T-helper 1 cell treated with Interleukin-12 subunit alpha and Interleukin-12 subunit beta and Interleukin-4 antibody, amounts not matched to agents 30 μg/mL and 1 μg/mL, for 36 hours (primary cell): Measurements from ENCODE around the gene AOC3.
"Not testable (repeated sequence)": the region's sequence is repeated elsewhere in the genome, so short reads cannot be mapped to it uniquely, and the experiment has no call there.

ENCODE experiments used
- H3K27ac Mint-ChIP-seq: one replicate; pipeline ENCODE4 v1.8.0; 2021; ENCODE audit warnings: mild to moderate bottlenecking, mixed read lengths
- H3K27me3 Mint-ChIP-seq: one replicate; pipeline ENCODE4 v1.8.0; 2021; ENCODE audit warnings: low read depth, mixed read lengths
- H3K36me3 Mint-ChIP-seq: one replicate; pipeline ENCODE4 v1.8.0; 2021; ENCODE audit warnings: low read depth, mixed read lengths
- H3K4me1 Mint-ChIP-seq: one replicate; pipeline ENCODE4 v1.8.0; 2021; ENCODE audit warnings: low read depth, mixed read lengths
- H3K4me3 Mint-ChIP-seq: one replicate; pipeline ENCODE4 v1.8.0; 2021; ENCODE audit warnings: mild to moderate bottlenecking, moderate library complexity, mixed read lengths
- H3K9me3 Mint-ChIP-seq: one replicate; pipeline ENCODE4 v1.8.0; 2021; ENCODE audit warnings: mixed read lengths

Gene AOC3

DNA sequence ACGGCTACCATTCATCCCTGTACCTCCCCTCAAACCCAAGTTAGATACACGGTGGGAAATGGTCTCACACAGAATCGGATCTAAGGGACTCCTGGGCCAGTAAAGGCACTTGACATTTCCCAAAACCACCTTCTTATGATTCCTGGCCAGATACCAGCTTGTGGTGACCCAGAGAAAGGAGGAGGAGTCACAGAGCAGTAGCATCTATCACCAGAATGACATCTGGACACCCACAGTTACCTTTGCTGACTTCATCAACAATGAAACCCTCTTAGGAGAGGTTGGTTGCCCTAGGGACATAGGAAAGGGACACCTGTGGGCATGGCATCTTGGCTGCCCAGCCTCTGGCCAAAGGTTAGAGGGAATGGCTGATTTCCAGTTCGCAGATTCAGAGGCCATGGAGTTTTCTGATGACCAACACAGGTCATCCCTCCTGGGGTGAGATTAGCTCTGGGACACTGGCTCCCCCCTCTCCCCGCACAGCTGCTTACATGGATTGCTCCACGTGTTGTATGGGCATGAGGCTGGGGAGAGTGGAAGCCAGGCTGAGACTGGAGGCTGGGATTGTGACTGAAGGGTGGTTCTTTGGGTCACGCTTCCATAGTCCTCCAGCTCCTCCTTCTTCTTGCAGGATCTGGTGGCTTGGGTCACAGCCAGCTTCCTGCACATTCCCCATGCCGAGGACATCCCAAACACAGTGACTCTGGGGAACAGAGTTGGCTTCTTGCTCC lies 1.4 kb upstream of the AOC3 start:
- H3K36me3 Mint-ChIP-seq, result peaks cover 8% of the 10 kb centered on the region
- H3K27ac Mint-ChIP-seq, result no peak overlapping the region
- H3K9me3 Mint-ChIP-seq, result no peaks in the 10 kb centered on the region
- H3K27me3 Mint-ChIP-seq, result no peaks in the 10 kb centered on the region
- no peak overlapping the region for H3K4me3 Mint-ChIP-seq
- H3K4me1 Mint-ChIP-seq, result peaks cover 4% of the 10 kb centered on the region

DNA sequence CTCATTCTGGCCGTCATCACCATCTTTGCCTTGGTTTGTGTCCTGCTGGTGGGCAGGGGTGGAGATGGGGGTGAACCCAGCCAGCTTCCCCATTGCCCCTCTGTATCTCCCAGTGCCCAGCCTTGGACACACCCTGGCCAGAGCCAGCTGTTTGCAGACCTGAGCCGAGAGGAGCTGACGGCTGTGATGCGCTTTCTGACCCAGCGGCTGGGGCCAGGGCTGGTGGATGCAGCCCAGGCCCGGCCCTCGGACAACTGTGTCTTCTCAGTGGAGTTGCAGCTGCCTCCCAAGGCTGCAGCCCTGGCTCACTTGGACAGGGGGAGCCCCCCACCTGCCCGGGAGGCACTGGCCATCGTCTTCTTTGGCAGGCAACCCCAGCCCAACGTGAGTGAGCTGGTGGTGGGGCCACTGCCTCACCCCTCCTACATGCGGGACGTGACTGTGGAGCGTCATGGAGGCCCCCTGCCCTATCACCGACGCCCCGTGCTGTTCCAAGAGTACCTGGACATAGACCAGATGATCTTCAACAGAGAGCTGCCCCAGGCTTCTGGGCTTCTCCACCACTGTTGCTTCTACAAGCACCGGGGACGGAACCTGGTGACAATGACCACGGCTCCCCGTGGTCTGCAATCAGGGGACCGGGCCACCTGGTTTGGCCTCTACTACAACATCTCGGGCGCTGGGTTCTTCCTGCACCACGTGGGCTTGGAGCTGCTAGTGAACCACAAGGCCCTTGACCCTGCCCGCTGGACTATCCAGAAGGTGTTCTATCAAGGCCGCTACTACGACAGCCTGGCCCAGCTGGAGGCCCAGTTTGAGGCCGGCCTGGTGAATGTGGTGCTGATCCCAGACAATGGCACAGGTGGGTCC lies 607 bp downstream of the AOC3 start:
- H3K4me3 Mint-ChIP-seq, H3K4me1 Mint-ChIP-seq, H3K36me3 Mint-ChIP-seq, H3K27me3 Mint-ChIP-seq, H3K9me3 Mint-ChIP-seq, H3K27ac Mint-ChIP-seq: not testable (repeated sequence)

DNA sequence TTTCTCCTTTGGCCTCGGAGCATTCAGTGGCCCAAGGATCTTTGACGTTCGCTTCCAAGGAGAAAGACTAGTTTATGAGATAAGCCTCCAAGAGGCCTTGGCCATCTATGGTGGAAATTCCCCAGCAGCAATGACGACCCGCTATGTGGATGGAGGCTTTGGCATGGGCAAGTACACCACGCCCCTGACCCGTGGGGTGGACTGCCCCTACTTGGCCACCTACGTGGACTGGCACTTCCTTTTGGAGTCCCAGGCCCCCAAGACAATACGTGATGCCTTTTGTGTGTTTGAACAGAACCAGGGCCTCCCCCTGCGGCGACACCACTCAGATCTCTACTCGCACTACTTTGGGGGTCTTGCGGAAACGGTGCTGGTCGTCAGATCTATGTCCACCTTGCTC lies 1.4 kb downstream of the AOC3 start:
- Mint-ChIP-seq H3K27ac (no peak overlapping the region), H3K9me3 (no peaks in the 10 kb centered on the region), H3K36me3 (no peaks in the 10 kb centered on the region), H3K27me3 (no peaks in the 10 kb centered on the region), H3K4me1 (no peaks in the 10 kb centered on the region), H3K4me3 (no peak overlapping the region)

DNA sequence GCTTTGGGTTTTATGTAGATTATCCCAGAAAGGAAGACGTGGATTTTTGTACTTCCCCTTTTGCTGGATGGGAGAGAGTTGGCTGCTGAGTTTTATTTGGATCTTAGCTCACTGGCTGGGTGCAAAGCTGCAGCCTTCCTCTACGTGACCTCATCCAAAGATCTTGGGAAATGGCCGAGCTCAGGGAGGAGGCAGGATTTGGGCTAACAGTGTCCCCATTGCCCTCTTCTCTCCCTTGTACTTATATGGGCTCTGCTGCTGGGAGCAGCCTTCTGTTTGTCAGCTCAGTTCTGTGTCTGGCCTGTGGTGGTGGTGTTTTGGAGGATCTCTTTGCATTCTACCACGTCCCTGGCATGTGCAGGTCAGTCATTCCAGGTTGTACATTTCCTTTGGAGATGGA lies 2.0 kb downstream of the AOC3 start:
- Mint-ChIP-seq H3K4me3 (no peak overlapping the region), H3K36me3 (no peaks in the 10 kb centered on the region), H3K27me3 (no peaks in the 10 kb centered on the region), H3K9me3 (no peaks in the 10 kb centered on the region), H3K4me1 (no peaks in the 10 kb centered on the region), H3K27ac (peak overlapping the region; percentile 32)

DNA sequence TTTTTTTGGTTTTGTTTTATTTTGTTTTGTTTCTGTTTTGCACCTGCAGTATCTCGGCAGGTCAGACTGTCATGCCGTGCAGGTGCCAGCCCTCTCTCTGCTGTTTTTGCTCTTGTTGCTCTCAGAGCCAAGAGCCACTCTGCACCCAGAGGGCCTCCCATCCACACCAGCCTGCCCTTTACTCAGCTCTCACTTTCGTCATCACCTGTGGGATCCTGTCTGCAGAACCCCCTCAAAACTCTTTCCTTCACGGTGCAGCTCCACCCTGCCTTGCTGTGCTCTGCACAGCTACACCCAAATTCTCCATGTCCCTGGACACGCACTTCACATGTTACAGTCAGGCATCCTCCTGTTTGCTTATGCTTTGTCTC lies 2.6 kb downstream of the AOC3 start:
- no peaks in the 10 kb centered on the region for H3K36me3 Mint-ChIP-seq
- H3K4me1 Mint-ChIP-seq, result no peaks in the 10 kb centered on the region
- H3K27ac Mint-ChIP-seq, result no peak overlapping the region
- no peak overlapping the region for H3K4me3 Mint-ChIP-seq
- H3K9me3 Mint-ChIP-seq, result no peaks in the 10 kb centered on the region
- no peaks in the 10 kb centered on the region for H3K27me3 Mint-ChIP-seq

DNA sequence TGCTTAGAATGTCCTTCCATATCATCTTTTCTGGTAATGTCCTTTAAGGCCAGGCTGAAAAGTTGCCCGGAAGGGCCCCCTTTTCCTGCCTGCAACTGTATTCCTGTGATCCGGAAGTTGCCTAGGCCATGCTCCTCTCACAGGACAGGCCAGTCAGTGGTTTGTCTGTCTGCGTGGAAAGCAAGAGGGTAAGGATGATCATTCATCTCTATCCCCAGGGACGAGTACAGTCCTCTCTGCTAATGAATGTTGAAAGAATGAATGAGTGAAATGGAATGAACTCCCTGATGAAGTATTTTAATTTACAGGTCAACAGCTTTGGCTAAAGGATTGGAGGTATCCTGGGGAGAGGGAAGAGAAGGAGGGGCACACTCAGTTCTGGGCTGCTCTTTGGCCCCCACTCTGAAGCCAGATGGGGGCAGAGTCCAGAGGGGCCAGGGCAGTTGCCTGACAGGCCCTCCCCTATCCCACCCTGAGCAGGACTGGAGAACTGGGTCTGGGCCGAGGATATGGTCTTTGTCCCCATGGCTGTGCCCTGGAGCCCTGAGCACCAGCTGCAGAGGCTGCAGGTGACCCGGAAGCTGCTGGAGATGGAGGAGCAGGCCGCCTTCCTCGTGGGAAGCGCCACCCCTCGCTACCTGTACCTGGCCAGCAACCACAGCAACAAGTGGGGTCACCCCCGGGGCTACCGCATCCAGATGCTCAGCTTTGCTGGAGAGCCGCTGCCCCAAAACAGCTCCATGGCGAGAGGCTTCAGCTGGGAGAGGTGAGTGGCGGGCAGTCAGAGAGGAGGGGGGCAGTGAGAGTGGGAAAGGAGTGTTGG lies 3.2 kb downstream of the AOC3 start:
- H3K27ac Mint-ChIP-seq, result no peak overlapping the region
- H3K4me3 Mint-ChIP-seq, result no peak overlapping the region
- H3K36me3 Mint-ChIP-seq, result no peaks in the 10 kb centered on the region

DNA sequence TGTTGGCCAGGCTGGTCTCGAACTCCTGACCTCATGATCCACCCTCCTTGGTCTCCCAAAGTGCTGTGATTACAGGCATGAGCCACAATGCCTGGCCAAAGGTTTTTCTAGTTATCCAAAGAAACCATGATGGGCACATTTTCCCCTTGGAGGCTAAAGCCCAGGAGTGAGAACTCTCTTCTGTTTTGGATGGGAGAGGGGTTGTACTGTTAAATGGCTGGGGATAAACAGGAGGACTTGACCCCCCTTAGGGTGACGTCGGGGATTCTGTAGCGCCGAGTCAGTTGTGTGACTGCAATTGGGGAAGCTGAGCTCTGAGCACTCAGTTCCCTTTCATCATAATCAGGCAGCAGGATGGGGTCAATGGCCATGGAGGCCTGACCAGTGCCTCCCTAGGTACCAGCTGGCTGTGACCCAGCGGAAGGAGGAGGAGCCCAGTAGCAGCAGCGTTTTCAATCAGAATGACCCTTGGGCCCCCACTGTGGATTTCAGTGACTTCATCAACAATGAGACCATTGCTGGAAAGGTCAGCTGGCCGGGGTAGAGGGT lies 4.1 kb downstream of the AOC3 start:
- Mint-ChIP-seq H3K27me3 (no peaks in the 10 kb centered on the region), H3K4me1 (no peaks in the 10 kb centered on the region), H3K4me3 (no peak overlapping the region), H3K36me3 (no peaks in the 10 kb centered on the region), H3K9me3 (no peaks in the 10 kb centered on the region), H3K27ac (no peak overlapping the region)

More for the DNA sequence above, 3.2 kb downstream of the AOC3 start:
- Mint-ChIP-seq H3K27me3 (no peaks in the 10 kb centered on the region), H3K9me3 (no peaks in the 10 kb centered on the region), H3K4me1 (no peaks in the 10 kb centered on the region)

DNA sequence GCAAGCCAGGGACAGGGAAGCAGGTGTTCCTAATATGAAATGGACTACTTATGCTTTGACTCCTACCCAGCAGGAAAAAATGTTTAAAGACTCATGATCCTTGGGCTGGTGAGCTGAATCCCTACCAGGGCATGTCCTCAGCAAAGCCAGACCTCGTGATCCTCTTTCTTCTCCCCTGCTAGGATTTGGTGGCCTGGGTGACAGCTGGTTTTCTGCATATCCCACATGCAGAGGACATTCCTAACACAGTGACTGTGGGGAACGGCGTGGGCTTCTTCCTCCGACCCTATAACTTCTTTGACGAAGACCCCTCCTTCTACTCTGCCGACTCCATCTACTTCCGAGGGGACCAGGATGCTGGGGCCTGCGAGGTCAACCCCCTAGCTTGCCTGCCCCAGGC lies 5.1 kb downstream of the AOC3 start:
- not testable (repeated sequence) for H3K9me3 Mint-ChIP-seq, H3K36me3 Mint-ChIP-seq, H3K27me3 Mint-ChIP-seq

DNA sequence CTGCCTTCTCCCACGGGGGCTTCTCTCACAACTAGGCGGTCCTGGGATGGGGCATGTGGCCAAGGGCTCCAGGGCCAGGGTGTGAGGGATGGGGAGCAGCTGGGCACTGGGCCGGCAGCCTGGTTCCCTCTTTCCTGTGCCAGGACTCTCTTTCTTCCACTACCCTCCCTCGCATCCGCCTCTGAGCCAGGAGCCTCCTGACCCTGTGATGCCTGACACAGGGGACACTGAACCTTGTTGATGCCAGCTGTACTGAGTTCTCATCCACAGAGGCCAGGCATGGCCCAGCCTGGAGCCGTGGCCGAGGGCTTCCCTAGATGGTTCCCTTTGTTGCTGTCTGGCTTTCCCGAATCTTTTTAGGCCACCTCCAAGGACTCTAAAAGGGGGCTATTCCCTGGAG lies 5.5 kb downstream of the AOC3 start:
- H3K27ac Mint-ChIP-seq, H3K9me3 Mint-ChIP-seq, H3K36me3 Mint-ChIP-seq, H3K27me3 Mint-ChIP-seq, H3K4me1 Mint-ChIP-seq, H3K4me3 Mint-ChIP-seq: not testable (repeated sequence)

More for the DNA sequence above, 5.1 kb downstream of the AOC3 start:
- H3K4me1 Mint-ChIP-seq, H3K4me3 Mint-ChIP-seq, H3K27ac Mint-ChIP-seq: not testable (repeated sequence)

DNA sequence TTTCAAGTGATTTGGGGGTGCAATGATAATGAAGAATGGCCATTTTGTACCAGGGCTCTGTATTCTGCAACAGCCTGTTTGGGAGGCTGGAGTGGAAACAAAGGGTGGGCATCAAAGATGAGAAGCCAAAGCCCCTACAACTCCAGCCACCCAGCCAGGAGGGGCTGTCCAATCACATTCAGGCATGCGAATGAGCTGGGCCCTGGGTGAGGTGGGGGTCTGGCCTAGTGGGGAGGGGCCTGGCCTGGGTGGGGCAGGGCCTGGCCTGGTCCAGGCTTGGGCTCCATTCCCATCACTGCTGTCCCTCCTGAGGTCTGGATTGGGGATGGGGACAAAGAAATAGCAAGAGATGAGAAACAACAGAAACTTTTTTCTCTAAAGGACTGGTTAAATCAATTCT lies 6.4 kb downstream of the AOC3 start:
- no peaks in the 10 kb centered on the region for H3K36me3 Mint-ChIP-seq
- no peaks in the 10 kb centered on the region for H3K9me3 Mint-ChIP-seq
- H3K4me3 Mint-ChIP-seq, result no peak overlapping the region
- no peaks in the 10 kb centered on the region for H3K4me1 Mint-ChIP-seq
- no peak overlapping the region for H3K27ac Mint-ChIP-seq
- H3K27me3 Mint-ChIP-seq, result no peaks in the 10 kb centered on the region

DNA sequence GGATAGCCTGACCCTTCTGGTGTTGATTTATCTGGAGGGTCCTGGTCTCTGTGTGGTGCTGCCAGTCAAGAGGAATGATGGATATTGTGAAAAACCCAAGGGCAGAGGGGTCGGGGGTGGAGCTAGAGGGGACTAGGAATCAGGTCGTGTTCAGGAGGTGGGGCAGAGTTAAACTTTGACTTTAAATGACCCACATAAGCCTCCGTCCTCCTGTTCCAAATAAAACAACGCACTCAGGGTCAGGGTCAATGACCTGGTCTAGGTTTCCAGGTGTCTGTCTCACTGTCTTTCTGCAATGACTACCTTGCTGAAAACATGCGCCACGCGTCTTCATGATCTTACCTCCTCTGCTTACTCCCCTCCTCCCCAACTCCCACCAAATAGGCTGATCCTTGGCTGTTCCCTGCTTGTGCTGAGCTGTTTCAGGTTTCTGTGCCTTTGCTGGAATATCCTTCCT lies 14.7 kb downstream of the AOC3 start:
- H3K4me3 Mint-ChIP-seq, result no peak overlapping the region

DNA sequence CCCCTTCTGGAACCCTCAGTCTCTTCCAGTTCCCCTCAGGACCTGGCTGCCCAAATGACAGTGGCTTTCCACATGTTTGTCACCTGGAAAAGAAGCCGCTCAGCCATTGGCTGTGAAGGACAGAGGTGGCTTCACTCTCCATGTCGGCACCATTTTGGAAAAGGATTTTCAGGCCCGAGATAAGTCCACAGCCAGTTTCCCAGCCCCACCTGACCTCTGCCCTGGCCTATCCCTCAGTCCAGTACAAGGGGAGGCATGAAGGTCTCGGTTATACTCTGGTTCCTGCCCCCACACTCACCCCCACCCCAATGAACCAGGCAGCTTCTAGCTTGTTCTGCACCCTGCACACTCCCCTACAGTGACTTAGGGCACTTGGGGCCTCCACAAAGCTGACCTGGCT lies 15.2 kb downstream of the AOC3 start:
- Mint-ChIP-seq H3K4me3 (no peak overlapping the region), H3K36me3 (no peaks in the 10 kb centered on the region), H3K4me1 (no peaks in the 10 kb centered on the region), H3K9me3 (no peaks in the 10 kb centered on the region), H3K27me3 (no peaks in the 10 kb centered on the region), H3K27ac (no peak overlapping the region)

More for the DNA sequence above, 14.7 kb downstream of the AOC3 start:
- H3K9me3 Mint-ChIP-seq, result no peaks in the 10 kb centered on the region
- H3K4me1 Mint-ChIP-seq, result no peaks in the 10 kb centered on the region
- no peaks in the 10 kb centered on the region for H3K36me3 Mint-ChIP-seq
- no peaks in the 10 kb centered on the region for H3K27me3 Mint-ChIP-seq
- no peak overlapping the region for H3K27ac Mint-ChIP-seq

DNA sequence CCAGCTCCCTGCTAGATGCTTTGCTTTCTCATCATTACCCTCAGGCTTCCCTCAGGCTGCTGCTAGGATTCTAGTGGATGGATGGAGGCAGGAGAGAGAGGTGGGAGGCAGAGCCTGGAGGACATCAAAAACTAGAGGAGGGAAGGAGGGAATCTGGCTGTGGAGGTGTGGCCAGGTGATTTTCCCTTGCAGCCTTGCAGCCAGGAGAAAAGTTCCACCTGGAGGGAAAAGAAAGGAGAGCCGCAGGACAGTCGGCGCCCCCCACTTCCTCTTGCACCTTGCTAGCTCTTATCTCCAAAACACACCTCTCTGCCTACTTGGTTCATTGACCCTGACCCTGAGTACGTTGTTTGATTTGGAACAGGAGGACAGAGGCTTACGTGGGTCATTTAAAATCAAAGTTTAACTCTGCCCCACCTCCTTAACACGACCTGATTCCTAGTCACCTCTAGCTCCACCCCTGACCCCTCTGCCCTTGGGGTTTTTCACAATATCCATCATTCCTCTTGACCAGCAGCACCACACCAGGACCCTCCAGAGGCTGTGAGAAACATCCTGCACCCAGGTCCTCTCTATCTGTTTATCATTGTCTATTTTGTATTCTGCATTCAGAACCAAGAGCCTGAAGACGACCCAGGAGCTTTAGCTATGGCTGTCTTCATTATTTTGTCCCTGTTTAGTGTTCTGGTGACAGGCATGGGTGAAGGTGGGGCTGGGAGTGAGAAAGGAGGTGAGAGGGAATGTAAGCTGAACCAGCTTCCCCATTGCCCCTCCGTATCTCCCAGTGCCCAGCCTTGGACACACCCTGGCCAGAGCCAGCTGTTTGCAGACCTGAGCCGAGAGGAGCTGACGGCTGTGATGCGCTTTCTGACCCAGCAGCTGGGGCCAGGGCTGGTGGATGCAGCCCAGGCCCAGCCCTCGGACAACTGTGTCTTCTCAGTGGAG lies 15.9 kb downstream of the AOC3 start:
- no peaks in the 10 kb centered on the region for H3K36me3 Mint-ChIP-seq
- H3K27ac Mint-ChIP-seq, result no peak overlapping the region
- no peaks in the 10 kb centered on the region for H3K27me3 Mint-ChIP-seq
- H3K9me3 Mint-ChIP-seq, result no peaks in the 10 kb centered on the region
- no peaks in the 10 kb centered on the region for H3K4me1 Mint-ChIP-seq
- H3K4me3 Mint-ChIP-seq, result no peak overlapping the region
